ENCODE results near the gene MACO1. TPM values are rescaled to one million over a fixed set of nuclear protein-coding genes. Genes with fewer than 3 reads are reported as not detected.

MACO1 gene
- total and polyA plus RNA-seq, 10 of the 15 experiments (the other 5 are each of a cell fraction or from before 2014, with no cell fraction given): 3.2 to 19.8 (median 10.3) TPM

DNA sequence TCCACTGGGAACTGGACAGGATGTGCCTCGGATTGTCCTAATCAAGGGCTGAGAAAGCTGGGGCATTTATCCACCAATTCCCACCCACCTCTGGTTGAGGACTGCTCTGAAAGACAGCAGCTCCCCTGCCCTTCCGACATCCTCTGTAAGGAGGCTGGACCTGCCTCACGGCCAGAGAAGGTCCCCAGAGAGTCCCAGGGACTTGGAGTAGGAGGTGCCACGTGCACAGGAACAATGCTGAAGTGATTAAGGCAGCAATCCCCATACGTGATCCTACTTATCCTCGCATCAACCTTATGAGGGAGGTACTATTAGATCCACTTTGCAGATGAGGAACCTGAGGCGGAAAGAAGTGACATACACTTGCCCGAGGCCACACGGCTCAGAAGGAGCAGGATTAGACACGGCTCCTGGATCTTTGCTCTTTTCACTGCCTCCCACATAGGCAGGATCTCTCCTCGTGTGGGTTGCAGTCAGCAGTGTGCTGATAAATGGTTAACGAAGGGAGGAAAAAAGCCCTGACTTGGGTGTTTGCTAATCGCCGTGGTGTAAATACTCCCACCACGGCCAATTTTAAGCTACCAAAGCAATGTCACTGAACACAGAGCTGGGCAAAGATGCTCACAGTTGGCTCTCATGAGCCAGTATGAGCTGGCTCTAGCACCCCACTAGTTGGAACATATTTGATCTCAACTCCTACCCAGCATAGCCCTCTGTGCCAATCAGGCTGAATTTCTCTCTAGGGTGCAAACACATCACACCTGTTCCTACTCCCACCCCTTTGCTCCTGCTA lies 94.1 kb downstream of the MACO1 start (continued):
- TF ChIP-seq, protein P1, sequence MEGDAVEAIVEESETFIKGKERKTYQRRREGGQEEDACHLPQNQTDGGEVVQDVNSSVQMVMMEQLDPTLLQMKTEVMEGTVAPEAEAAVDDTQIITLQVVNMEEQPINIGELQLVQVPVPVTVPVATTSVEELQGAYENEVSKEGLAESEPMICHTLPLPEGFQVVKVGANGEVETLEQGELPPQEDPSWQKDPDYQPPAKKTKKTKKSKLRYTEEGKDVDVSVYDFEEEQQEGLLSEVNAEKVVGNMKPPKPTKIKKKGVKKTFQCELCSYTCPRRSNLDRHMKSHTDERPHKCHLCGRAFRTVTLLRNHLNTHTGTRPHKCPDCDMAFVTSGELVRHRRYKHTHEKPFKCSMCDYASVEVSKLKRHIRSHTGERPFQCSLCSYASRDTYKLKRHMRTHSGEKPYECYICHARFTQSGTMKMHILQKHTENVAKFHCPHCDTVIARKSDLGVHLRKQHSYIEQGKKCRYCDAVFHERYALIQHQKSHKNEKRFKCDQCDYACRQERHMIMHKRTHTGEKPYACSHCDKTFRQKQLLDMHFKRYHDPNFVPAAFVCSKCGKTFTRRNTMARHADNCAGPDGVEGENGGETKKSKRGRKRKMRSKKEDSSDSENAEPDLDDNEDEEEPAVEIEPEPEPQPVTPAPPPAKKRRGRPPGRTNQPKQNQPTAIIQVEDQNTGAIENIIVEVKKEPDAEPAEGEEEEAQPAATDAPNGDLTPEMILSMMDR (IDR thresholded peaks at IDR 0.05 in 2 of 3, conservative IDR thresholded peaks at IDR 0.05 in 1 of 3; ENCODE audit: control insufficient read depth in 2 of 3, extremely low read depth in 1 of 3, insufficient read depth in 1 of 3, low read depth in 3 of 3, low read length in 3 of 3): no peak
- TF ChIP-seq CHD4 (IDR thresholded peaks at IDR 0.05) (no peak), RAD21 (IDR thresholded peaks at IDR 0.05; ENCODE audit: insufficient read depth, low read depth, low read length) (no peak), SPI1 (IDR thresholded peaks at IDR 0.05; ENCODE audit: borderline replicate concordance, insufficient read depth, low read depth, low read length) (no peak)
- TF ChIP-seq, protein P2, sequence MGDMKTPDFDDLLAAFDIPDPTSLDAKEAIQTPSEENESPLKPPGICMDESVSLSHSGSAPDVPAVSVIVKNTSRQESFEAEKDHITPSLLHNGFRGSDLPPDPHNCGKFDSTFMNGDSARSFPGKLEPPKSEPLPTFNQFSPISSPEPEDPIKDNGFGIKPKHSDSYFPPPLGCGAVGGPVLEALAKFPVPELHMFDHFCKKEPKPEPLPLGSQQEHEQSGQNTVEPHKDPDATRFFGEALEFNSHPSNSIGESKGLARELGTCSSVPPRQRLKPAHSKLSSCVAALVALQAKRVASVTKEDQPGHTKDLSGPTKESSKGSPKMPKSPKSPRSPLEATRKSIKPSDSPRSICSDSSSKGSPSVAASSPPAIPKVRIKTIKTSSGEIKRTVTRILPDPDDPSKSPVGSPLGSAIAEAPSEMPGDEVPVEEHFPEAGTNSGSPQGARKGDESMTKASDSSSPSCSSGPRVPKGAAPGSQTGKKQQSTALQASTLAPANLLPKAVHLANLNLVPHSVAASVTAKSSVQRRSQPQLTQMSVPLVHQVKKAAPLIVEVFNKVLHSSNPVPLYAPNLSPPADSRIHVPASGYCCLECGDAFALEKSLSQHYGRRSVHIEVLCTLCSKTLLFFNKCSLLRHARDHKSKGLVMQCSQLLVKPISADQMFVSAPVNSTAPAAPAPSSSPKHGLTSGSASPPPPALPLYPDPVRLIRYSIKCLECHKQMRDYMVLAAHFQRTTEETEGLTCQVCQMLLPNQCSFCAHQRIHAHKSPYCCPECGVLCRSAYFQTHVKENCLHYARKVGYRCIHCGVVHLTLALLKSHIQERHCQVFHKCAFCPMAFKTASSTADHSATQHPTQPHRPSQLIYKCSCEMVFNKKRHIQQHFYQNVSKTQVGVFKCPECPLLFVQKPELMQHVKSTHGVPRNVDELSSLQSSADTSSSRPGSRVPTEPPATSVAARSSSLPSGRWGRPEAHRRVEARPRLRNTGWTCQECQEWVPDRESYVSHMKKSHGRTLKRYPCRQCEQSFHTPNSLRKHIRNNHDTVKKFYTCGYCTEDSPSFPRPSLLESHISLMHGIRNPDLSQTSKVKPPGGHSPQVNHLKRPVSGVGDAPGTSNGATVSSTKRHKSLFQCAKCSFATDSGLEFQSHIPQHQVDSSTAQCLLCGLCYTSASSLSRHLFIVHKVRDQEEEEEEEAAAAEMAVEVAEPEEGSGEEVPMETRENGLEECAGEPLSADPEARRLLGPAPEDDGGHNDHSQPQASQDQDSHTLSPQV (IDR thresholded peaks at IDR 0.05): no peak
